Measurements from ENCODE around the gene DHDDS.

DNA sequence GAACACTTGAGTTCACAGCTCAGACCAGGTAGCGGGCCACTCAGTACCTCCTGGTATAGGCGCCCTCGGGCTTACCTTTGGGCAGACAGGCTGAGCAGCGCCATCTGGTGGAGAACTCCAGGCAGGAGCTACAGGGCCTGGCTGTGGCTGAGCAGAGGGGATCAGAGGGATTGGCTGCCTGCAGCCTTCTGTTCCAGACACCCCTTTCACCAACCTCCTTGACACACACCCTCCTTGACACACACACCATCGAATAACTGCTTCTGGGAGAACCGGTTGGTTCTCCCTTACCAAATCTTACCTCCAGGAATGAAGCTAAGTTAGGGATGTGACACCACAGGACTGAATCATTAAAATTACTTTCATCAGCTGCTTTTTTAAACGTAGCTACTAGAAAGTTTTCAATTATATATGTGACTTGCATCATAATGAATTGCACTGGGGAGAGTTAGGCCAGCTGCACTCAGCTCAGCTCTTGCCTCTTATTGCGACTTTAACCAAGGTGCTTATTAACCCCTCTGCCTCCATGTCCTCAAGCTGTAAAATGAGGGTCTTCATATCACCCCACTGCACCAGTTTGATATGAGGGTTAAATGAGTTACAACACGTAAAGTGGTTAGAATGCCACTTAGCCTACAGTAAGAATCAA lies 14.9 kb upstream of the DHDDS start:
- TF ChIP-seq, protein P1, sequence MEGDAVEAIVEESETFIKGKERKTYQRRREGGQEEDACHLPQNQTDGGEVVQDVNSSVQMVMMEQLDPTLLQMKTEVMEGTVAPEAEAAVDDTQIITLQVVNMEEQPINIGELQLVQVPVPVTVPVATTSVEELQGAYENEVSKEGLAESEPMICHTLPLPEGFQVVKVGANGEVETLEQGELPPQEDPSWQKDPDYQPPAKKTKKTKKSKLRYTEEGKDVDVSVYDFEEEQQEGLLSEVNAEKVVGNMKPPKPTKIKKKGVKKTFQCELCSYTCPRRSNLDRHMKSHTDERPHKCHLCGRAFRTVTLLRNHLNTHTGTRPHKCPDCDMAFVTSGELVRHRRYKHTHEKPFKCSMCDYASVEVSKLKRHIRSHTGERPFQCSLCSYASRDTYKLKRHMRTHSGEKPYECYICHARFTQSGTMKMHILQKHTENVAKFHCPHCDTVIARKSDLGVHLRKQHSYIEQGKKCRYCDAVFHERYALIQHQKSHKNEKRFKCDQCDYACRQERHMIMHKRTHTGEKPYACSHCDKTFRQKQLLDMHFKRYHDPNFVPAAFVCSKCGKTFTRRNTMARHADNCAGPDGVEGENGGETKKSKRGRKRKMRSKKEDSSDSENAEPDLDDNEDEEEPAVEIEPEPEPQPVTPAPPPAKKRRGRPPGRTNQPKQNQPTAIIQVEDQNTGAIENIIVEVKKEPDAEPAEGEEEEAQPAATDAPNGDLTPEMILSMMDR (IDR thresholded peaks at IDR 0.05), result peak in 2 of 3 donors; percentile 32 to 34
- TF ChIP-seq POLR2AphosphoS5 (IDR thresholded peaks at IDR 0.05), result no peak
